Upper lobe of left lung (tissue), 6 donors: ENCODE results near the gene MACC1. TPM values are rescaled to one million over a fixed set of nuclear protein-coding genes. Genes with fewer than 3 reads are reported as not detected.

Source experiments
- ATAC-seq, 2 donors: fragments of 200-7000 bp; cut with Tn5 transposase; one replicate each; pipeline ENCODE4 v1.9.1; 2022; ENCODE audit warnings: mild to moderate bottlenecking in 2 of 2, moderate library complexity in 2 of 2; ENCODE audit not compliant: low FRiP score in 2 of 2
- DNase-seq, 2 donors: peaks; one replicate each; pipeline ENCODE4 v3.0.0-alpha.2; 2019 to 2020
- H3K27ac ChIP-seq, 4 donors: fragments of 200-600 bp; sonication (generic); one replicate each; pipeline ENCODE4 v1.5.1; 2016 to 2019
- H3K27me3 ChIP-seq, 4 donors: fragments of 200-600 bp; sonication (generic); one replicate each; pipeline ENCODE4 v1.5.1; 2017 to 2019
- H3K36me3 ChIP-seq, 4 donors: fragments of 200-600 bp; sonication (generic); one replicate each; pipeline ENCODE4 v1.5.1; 2016 to 2019
- H3K4me1 ChIP-seq, 4 donors: fragments of 200-600 bp; sonication (generic); one replicate each; pipeline ENCODE4 v1.5.1; 2018 to 2019
- H3K4me3 ChIP-seq, 4 donors: fragments of 200-600 bp; sonication (generic); one replicate each; pipeline ENCODE4 v1.5.1; 2017 to 2019; ENCODE audit warnings: mild to moderate bottlenecking in 2 of 4, moderate library complexity in 1 of 4
- H3K9me3 ChIP-seq, 4 donors: fragments of 200-600 bp; sonication (generic); one replicate each; pipeline ENCODE4 v1.5.1; 2018 to 2019
- EP300 ChIP-seq, 4 donors: sonication (generic); formaldehyde crosslinking; IDR thresholded peaks; one replicate each; pipeline ENCODE4 v1.5.1; 2017; ENCODE audit warnings: antibody characterized with exemption in 4 of 4, control low read depth in 2 of 4
- POLR2A ChIP-seq, 4 donors: fragments of 450-650 bp; IDR thresholded peaks; one replicate each; pipeline ENCODE4 v1.5.1; 2016 to 2017; ENCODE audit warnings: antibody characterized with exemption in 4 of 4, mild to moderate bottlenecking in 2 of 4
- POLR2AphosphoS5 ChIP-seq, 2 donors: sonication (generic); formaldehyde crosslinking; IDR thresholded peaks; one replicate each; pipeline ENCODE4 v1.5.1; 2017; ENCODE audit warnings: antibody characterized with exemption in 2 of 2
- WGBS, 2 donors: methylation state at CpG; one replicate each; pipeline ENCODE4 v1.1.5; 2017 to 2018; 5-methylcytosine and 5-hydroxymethylcytosine counted together
- total RNA-seq, 6 donors: library from RNA; depleted of rRNA in 4 of 6; stranded (reverse); fragments of >200 nt in 4 of 6; gene quantifications; one replicate each; pipeline versions ENCODE4 v1.1.0 to v1.2.1, GENCODE V29; 2016 to 2021
- TF ChIP-seq, protein P1 (sequence below), 6 experiments: fragments of 450-650 bp in 4 of 6; fragments of 200-600 bp in 2 of 6; sonication (generic) in 2 of 6; IDR thresholded peaks; one replicate each; pipeline ENCODE4 v1.5.1; 2016 to 2019; ENCODE audit warnings: antibody characterized with exemption in 6 of 6
- donor health status: DM: no; HTN: no; CAD: no; lungs with moderate emphysema.
- donor health status: DM: no; HTN: yes; CAD: no; lungs with severe emphysema.

MACC1 gene
- total RNA-seq, 6 donors from 2014 or later, result 10.5 to 86.5 (median 24.3) TPM

DNA sequence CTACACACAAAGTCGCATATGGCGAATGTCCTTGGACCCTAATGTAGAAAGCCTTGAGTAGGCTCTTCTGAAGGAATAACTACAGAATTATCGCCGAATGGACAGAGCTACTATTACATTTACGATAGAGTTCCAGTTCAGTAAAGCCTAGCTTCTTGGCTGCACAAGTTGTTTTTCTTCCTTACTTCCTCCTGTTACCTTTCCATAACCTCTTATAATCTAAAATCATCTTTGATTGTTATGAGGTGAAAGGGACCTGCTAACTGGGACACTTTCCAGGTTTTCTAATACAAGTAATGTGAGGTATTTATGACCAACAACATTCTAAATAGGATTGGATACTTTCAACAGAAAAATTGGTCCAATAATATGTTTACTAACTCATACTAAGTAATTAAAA is 31.2 kb downstream of the MACC1 start:
- H3K27ac ChIP-seq, result no peak overlapping the region
- TF ChIP-seq EP300 (IDR thresholded peaks at IDR 0.05) (no peak), POLR2A (IDR thresholded peaks at IDR 0.05) (no peak), POLR2AphosphoS5 (IDR thresholded peaks at IDR 0.05) (no peak)
- TF ChIP-seq, protein P1, sequence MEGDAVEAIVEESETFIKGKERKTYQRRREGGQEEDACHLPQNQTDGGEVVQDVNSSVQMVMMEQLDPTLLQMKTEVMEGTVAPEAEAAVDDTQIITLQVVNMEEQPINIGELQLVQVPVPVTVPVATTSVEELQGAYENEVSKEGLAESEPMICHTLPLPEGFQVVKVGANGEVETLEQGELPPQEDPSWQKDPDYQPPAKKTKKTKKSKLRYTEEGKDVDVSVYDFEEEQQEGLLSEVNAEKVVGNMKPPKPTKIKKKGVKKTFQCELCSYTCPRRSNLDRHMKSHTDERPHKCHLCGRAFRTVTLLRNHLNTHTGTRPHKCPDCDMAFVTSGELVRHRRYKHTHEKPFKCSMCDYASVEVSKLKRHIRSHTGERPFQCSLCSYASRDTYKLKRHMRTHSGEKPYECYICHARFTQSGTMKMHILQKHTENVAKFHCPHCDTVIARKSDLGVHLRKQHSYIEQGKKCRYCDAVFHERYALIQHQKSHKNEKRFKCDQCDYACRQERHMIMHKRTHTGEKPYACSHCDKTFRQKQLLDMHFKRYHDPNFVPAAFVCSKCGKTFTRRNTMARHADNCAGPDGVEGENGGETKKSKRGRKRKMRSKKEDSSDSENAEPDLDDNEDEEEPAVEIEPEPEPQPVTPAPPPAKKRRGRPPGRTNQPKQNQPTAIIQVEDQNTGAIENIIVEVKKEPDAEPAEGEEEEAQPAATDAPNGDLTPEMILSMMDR (IDR thresholded peaks at IDR 0.05), result no peak
- peaks cover 0 to 7% (median 0%) of the 10 kb centered on the region in 4 donors for H3K9me3 ChIP-seq
- ATAC-seq (no peak), DNase-seq (no peak)
- 94 to 95% methylated on average over 5 of the region's 5 CpGs for WGBS, 2 donors
- H3K4me1 ChIP-seq, result no peaks in the 10 kb centered on the region
- H3K4me3 ChIP-seq, result no peak overlapping the region
- no peaks in the 10 kb centered on the region for H3K27me3 ChIP-seq
- no peaks in the 10 kb centered on the region for H3K36me3 ChIP-seq

GRCh38 chr7:20183086-20183485 is 34.1 kb downstream of the MACC1 start:
- Histone ChIP-seq H3K4me1 (no peaks in the 10 kb centered on the region), H3K27ac (no peak overlapping the region), H3K36me3 (no peaks in the 10 kb centered on the region), H3K27me3 (no peaks in the 10 kb centered on the region), H3K4me3 (no peak overlapping the region), H3K9me3 (no peaks in the 10 kb centered on the region)
- 78 to 82% methylated on average over 4 of the region's 4 CpGs for WGBS, 2 donors
- no peak for DNase-seq
- ATAC-seq, result no peak
- TF ChIP-seq POLR2A (IDR thresholded peaks at IDR 0.05) (no peak), EP300 (IDR thresholded peaks at IDR 0.05) (no peak), POLR2AphosphoS5 (IDR thresholded peaks at IDR 0.05) (no peak)
- TF ChIP-seq, protein P1 (IDR thresholded peaks at IDR 0.05), result no peak

- no peak overlapping the region for H3K27ac ChIP-seq
- TF ChIP-seq EP300 (IDR thresholded peaks at IDR 0.05) (no peak), POLR2AphosphoS5 (IDR thresholded peaks at IDR 0.05) (no peak), POLR2A (IDR thresholded peaks at IDR 0.05) (no peak)
- TF ChIP-seq, protein P1 (IDR thresholded peaks at IDR 0.05), result no peak
- no peaks in the 10 kb centered on the region for H3K4me1 ChIP-seq
- no peak overlapping the region for H3K4me3 ChIP-seq
- H3K27me3 ChIP-seq, result no peaks in the 10 kb centered on the region
- H3K36me3 ChIP-seq, result no peaks in the 10 kb centered on the region
- WGBS, 2 donors, result 74 to 75% methylated on average over 6 of the region's 6 CpGs
- no peaks in the 10 kb centered on the region for H3K9me3 ChIP-seq
- DNase-seq (no peak), ATAC-seq (no peak)
Measured at GRCh38 chr7:20176578-20177242, 40.5 kb downstream of the MACC1 start.

- no peaks in the 10 kb centered on the region for H3K9me3 ChIP-seq
- WGBS, 2 donors, result 72 to 82% methylated on average over 2 of the region's 2 CpGs
- TF ChIP-seq, protein P1 (IDR thresholded peaks at IDR 0.05), result no peak
- TF ChIP-seq POLR2A (IDR thresholded peaks at IDR 0.05) (no peak), EP300 (IDR thresholded peaks at IDR 0.05) (no peak), POLR2AphosphoS5 (IDR thresholded peaks at IDR 0.05) (no peak)
- H3K27ac ChIP-seq, result no peak overlapping the region
- DNase-seq (no peak), ATAC-seq (no peak)
- no peak overlapping the region for H3K4me3 ChIP-seq
- no peaks in the 10 kb centered on the region for H3K36me3 ChIP-seq
- H3K4me1 ChIP-seq, result no peaks in the 10 kb centered on the region
- no peaks in the 10 kb centered on the region for H3K27me3 ChIP-seq
Measured at GRCh38 chr7:20173828-20174227, 43.4 kb downstream of the MACC1 start.
